Esophagus (tissue), 2 donors: Measurements from ENCODE around the gene IL12RB2. TPM values are rescaled to one million over a fixed set of nuclear protein-coding genes. Genes with fewer than 3 reads are reported as not detected.

ENCODE experiments used
- H3K27ac ChIP-seq, 2 donors: one replicate each; pipeline ENCODE4 v1.5.1; 2013; ENCODE audit warnings: low read depth in 2 of 2, mild to moderate bottlenecking in 2 of 2, inconsistent platforms in 1 of 2, low read length in 1 of 2, moderate library complexity in 1 of 2
- H3K27me3 ChIP-seq, 2 donors: one replicate each; pipeline ENCODE4 v1.6.1; 2013; ENCODE audit warnings: low read length in 2 of 2, control low read depth in 1 of 2, mild to moderate bottlenecking in 1 of 2; ENCODE audit not compliant: insufficient read depth in 2 of 2, control insufficient read depth in 1 of 2
- H3K36me3 ChIP-seq, 2 donors: one replicate each; pipeline ENCODE4 v1.6.1; 2013; ENCODE audit warnings: low read length in 1 of 2; ENCODE audit not compliant: control insufficient read depth in 2 of 2, insufficient read depth in 2 of 2
- H3K4me1 ChIP-seq, 2 donors: one replicate each; pipeline ENCODE4 v1.6.1; 2013; ENCODE audit warnings: low read length in 1 of 2; ENCODE audit not compliant: control insufficient read depth in 2 of 2, insufficient read depth in 2 of 2
- H3K4me3 ChIP-seq, 2 donors: one replicate each; pipeline ENCODE4 v1.5.1; 2013; ENCODE audit warnings: low read length in 2 of 2, mild to moderate bottlenecking in 2 of 2, low read depth in 1 of 2, moderate library complexity in 1 of 2
- H3K9me3 ChIP-seq, 2 donors: one replicate each; pipeline ENCODE4 v1.6.1; 2013; ENCODE audit warnings: mild to moderate bottlenecking in 2 of 2, low read depth in 1 of 2, low read length in 1 of 2, moderate library complexity in 1 of 2; ENCODE audit not compliant: control insufficient read depth in 2 of 2, insufficient read depth in 1 of 2
- WGBS, 2 donors: extraction: QIAGEN DNeasy Blood & Tissue Kit; methylation state at CpG; one replicate each; pipeline ENCODE4 v1.1.7; 2013; 5-methylcytosine and 5-hydroxymethylcytosine counted together
- polyA plus RNA-seq, 2 donors: library from polyadenylated mRNA; stranded (reverse); fragments of 200-250 nt; gene quantifications; one replicate each; pipeline ENCODE4 v1.2.3, GENCODE V29; 2013
- donor health status: healthy with polysubstance abuse.
- donor health status: Bipolar disorder and iron deficiency.

The IL12RB2 gene
- polyA plus RNA-seq, 2 donors = 1.3 to 1.7 TPM

DNA sequence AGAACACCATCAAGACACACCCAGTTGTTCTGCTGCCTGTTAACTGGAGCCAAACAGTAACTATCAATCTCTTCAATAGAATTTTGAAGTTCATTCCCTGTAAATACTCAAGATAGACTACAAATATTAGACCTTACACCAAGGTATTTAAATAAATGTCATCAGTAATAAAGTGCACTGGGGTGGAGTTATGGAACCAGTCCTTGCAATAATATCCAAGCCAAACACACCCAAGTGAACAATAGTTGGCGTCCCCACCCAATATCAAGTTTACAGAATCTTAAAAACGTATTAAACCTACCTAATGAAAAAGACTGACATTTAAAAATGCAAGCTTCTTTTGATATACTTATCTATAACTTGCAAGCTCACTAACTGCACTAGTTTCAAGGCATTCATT, 119.8 kb downstream of the IL12RB2 start:
- H3K27ac ChIP-seq = no peak overlapping the region
- no peaks in the 10 kb centered on the region for H3K4me1 ChIP-seq
- H3K27me3 ChIP-seq = no peaks in the 10 kb centered on the region
- H3K36me3 ChIP-seq = peaks cover 0 to 9% of the 10 kb centered on the region in 2 donors
- H3K4me3 ChIP-seq = peak overlapping the region in 1 of 2 donors; percentile 97
- 5 to 8% methylated on average over 2 of the region's 2 CpGs for WGBS, 2 donors
- no peaks in the 10 kb centered on the region for H3K9me3 ChIP-seq

DNA sequence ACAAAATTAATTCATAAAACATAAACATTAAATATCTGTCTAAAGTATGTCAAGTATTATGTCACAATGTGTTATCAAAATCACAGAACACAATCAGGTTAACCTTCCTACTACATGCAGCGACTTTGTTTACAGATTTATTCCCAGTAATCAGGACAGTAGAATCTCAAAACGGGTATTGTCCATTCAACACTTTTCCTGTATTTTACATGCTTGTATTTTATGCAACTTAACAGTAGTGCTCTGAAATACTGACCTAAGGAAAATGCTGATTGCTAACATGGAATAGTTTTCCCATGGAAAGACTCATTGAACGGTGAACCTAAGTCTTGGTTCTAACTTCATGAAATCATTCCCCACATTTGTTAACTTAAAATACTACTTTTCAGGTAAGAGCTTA, 120.3 kb downstream of the IL12RB2 start:
- H3K27ac ChIP-seq = no peak overlapping the region
- peak overlapping the region in 1 of 2 donors; percentile 97 for H3K4me3 ChIP-seq
- peaks cover 0 to 5% of the 10 kb centered on the region in 2 donors for H3K36me3 ChIP-seq
- H3K9me3 ChIP-seq = no peaks in the 10 kb centered on the region
- 1% methylated on average over 3 of the region's 3 CpGs for WGBS, 2 donors
- no peaks in the 10 kb centered on the region for H3K27me3 ChIP-seq
- no peaks in the 10 kb centered on the region for H3K4me1 ChIP-seq

DNA sequence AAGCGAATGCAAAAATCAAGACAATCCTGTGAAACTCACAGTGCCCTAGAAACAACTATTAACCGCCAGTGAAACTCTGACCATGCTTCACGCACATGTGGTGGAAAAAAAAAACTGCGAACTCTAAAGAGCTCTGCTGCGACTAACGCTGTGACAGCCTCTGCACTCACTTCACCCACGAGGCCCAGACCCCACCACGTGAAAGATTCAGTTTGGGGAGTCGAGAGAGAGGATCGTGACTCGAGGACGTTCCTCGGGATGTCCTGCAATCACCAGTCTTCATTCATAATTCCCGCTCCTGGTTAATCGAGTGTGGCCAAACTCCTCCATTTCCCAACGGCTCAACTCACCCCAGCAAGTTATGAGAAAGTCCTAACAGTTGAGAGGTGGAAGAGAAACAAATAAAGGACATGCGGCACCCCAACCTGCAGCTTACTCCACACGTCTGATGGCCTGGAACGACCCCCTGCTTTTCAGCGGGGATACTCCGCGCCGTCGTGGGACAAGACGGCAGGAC, 121.4 kb downstream of the IL12RB2 start:
- WGBS, 2 donors = 0% methylated on average over 25 of the region's 25 CpGs
- Histone ChIP-seq H3K4me1 (no peaks in the 10 kb centered on the region), H3K36me3 (no peaks in the 10 kb centered on the region), H3K4me3 (peak overlapping the region; percentile 91 to 97), H3K27me3 (no peaks in the 10 kb centered on the region), H3K27ac (peak overlapping the region; percentile 89 to 96), H3K9me3 (no peaks in the 10 kb centered on the region)

DNA sequence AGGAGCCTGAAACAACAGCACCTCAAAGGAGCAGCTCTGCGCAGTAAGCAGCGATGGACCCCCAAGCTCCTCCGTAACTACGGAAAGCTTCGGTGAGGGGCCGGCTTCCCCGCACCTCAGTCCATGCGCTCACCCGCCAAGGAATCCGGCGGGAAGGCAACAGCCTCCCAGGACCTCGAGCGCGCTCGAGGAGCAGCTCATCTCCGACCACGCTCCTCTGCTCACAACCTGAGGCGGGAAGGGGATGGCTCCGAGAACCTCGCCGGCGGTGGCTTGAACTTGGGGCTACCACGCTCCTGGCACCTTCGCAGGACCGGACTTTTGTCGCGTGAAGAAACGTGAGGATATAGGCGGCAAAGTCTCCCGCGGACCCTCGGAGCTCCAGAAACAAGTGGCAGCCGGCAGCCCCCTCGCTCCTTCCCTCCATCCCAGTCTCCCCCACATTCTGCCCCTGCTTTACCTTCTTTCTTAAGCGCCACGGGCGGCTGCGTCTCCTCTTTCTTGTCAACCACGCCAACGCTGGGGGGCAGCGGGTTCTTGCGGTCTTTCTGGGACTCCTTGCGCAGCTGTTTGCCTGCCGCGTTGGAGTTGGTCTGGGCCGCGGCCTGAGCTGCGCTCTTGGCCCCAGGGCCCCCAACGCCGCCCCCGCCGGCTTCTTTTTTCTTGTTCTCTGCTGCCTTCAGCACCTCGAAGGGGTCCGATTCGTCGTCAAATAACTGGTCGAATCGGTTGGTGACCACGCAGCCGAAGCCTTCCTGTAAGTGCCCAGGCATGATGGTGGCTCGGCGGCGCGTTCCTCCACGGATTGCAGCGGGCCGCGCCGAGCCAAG, 122.1 kb downstream of the IL12RB2 start:
- no peaks in the 10 kb centered on the region for H3K9me3 ChIP-seq
- WGBS, 2 donors = 0% methylated on average over 69 of the region's 69 CpGs
- H3K27ac ChIP-seq = peak overlapping the region; percentile 89 to 96
- H3K27me3 ChIP-seq = no peaks in the 10 kb centered on the region
- H3K4me3 ChIP-seq = peak overlapping the region; percentile 91 to 97
- H3K4me1 ChIP-seq = no peaks in the 10 kb centered on the region
- H3K36me3 ChIP-seq = no peaks in the 10 kb centered on the region

DNA sequence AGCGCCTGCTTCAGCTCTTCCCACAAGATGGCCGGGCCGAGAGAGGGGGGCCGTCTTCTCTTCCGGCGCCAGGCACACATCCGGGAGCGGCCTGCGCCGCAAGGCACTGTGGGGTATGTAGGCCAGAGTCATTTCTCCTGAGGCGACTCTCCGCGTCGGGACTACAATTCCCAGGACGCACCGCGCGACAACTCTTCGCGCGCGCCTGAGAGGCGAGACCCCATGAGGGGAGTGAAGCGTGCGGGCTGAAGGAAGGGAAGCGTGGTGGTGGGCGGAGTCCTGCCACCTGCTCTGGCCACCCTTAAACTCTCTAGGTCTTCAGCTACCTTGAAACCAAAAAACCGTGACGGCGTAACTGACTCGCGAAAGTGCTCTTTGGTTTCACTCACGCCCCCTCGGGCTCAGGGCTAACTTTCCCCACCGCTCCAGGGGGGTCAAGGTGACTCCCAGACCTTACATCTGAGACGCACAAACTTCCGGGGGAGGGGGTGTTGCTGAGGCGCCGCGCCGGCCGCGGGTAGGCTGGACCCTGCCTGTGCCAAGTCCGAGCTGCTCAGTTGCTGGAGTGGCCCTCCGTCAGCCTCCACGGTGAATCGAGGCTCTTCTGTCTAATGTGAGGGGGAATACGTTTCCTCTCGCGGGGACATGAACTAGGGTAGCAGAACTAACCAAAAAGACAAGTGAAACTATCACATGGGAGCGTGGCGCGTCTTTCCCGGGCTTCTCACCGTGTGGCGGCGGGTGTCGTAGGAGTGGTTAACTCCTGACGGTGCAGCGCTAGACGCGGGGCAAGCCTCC, 122.9 kb downstream of the IL12RB2 start, which contains the start of gene SERBP1:
Gene SERBP1, minus strand, starts transcription at position 45 of the 798 bp plus-strand sequence. CDS start 102 bp downstream, outside the sequence.
- Histone ChIP-seq H3K27me3 (no peaks in the 10 kb centered on the region), H3K9me3 (no peaks in the 10 kb centered on the region), H3K36me3 (no peaks in the 10 kb centered on the region), H3K4me3 (peak within 1 kb of the TSS; percentile 91 to 97), H3K4me1 (no peaks in the 10 kb centered on the region), H3K27ac (peak within 1 kb of the TSS; percentile 96 to 97)
- 0% methylated on average over 61 to 62 of the region's 62 CpGs for WGBS, 2 donors

DNA sequence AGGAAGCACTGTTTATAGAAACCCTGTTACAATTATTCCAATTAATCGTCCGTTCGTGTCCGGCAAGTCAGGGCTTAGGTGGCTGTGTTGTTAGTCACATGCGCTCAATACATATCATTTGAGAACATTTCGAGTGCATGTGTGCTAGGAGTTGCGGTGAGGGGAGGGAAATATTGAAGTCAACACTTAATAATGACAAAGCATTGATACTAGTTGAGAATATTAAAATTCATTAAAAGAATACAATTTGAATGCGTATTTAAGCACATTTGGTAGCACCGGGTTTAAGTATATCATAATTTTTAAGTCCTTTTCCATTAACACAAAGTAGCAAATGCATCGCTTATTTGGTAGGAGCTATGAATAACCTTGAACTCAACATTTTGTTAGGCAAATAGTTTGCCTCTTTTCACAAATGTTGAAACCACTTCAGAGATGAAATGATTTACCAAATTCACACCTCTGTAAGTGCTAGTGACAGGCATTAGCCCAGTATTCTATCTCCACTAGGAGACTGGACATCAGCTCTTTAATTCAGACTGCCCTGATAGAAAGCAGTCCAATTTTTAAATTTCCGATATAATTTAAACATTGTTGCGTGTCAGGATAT, 123.6 kb downstream of the IL12RB2 start:
- Histone ChIP-seq H3K27ac (peak overlapping the region; percentile 96 to 97), H3K4me3 (peak overlapping the region; percentile 91 to 97), H3K36me3 (no peaks in the 10 kb centered on the region), H3K27me3 (no peaks in the 10 kb centered on the region), H3K4me1 (no peaks in the 10 kb centered on the region), H3K9me3 (no peaks in the 10 kb centered on the region)
- WGBS, 2 donors = 13 to 14% methylated on average over 12 of the region's 12 CpGs

DNA sequence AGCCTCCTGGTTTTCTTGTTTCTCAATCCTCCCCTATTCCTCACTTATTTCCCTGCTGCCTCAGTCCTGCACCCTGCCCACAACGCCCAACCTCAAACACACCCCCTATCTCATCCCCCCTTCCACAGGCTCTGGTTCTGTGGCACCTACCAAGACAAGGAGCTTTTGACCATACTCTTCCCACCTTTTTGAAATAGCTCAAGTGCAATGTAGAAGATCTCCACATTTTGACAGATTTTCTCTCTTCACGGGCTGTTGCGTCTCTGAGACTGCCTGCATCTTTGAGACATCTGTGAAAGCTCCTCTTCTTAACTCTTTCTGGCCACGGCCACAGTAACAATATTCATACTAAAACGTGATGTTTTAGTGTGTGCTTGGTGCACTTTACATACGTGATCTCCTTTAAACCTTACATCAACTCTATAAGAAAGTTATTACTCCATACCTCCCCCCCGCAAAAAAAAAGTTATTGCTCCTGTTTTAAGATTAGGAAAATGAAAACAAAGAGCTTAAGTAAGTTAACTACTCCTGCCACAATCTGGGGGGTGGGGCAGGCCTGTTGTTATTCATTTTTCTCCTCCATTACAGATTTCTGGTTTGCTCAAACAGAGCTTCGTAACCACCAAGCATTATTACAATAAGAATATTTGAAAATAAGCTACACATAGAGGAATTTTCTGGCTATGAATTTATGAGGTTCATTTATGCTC, 124.4 kb downstream of the IL12RB2 start:
- Histone ChIP-seq H3K4me1 (no peaks in the 10 kb centered on the region), H3K9me3 (no peaks in the 10 kb centered on the region), H3K27ac (peak overlapping the region; percentile 11 to 55), H3K27me3 (no peaks in the 10 kb centered on the region), H3K4me3 (peak overlapping the region in 1 of 2 donors; percentile 15), H3K36me3 (no peaks in the 10 kb centered on the region)
- WGBS, 2 donors = 43 to 46% methylated on average over 8 of the region's 8 CpGs

DNA sequence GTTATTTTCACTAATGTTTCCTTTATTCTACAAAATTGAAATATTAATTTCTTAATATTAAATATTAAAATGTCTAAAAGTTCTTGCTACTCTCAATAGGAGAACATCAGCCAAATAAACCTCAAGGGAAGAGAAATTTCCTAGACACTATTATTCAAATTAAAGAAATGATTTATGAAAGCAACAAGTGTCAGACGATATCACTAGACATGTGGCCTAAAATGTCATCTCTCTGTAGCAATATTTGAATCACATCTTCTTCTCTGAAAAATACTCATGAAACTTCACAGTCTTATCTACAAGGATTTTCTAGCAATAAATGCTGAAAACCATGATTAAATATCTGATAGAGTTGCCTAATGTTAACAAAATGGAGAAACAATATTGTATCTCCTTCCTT, 125.1 kb downstream of the IL12RB2 start:
- Histone ChIP-seq H3K27ac (no peak overlapping the region), H3K9me3 (no peaks in the 10 kb centered on the region), H3K27me3 (no peaks in the 10 kb centered on the region), H3K4me3 (no peak overlapping the region), H3K4me1 (no peaks in the 10 kb centered on the region), H3K36me3 (no peaks in the 10 kb centered on the region)
- 75 to 79% methylated on average over 1 of the region's 1 CpG for WGBS, 2 donors

DNA sequence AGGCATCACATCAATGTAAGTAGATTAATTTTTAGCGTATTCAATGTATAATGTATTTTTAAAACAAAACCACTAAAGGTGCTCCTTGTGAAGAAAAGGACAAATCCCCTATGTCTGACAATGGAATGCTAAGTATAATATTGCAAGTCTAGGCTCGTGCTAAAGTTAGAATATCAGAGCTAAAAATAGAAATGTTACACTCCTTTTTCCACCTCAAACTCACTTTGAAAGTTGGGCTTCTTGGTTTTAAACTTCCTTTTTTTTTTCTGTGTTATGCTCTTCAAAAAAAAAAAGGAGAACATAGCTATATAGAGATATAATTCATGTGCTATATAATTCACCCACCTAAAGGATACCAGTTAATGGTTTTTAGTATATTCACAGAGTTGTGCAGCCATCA, 126.2 kb downstream of the IL12RB2 start:
- Histone ChIP-seq H3K4me3 (no peak overlapping the region), H3K9me3 (no peaks in the 10 kb centered on the region), H3K27me3 (no peaks in the 10 kb centered on the region), H3K36me3 (no peaks in the 10 kb centered on the region), H3K27ac (no peak overlapping the region), H3K4me1 (no peaks in the 10 kb centered on the region)
- 36 to 64% methylated on average over 2 of the region's 2 CpGs for WGBS, 2 donors
